Cardiac fibroblast (primary cell): Measurements from ENCODE around the gene PJA2.
"Not testable (repeated sequence)": the region's sequence is repeated elsewhere in the genome, so short reads cannot be mapped to it uniquely, and the experiment has no call there.

Experiments used
- DNase-seq, 2 donors: peaks; one replicate each; pipeline versions ENCODE4 v3.0.0 to v3.0.0-alpha.2; 2010; ENCODE audit warnings: low read depth in 2 of 2
- H3K4me3 ChIP-seq, 2 donors: replicated peaks in 1 of 2; 1 replicate in 1 of 2; 2 replicates in 1 of 2; pipeline ENCODE4 v1.5.1; 2011; ENCODE audit warnings: low read depth in 2 of 2, low read length in 2 of 2, mild to moderate bottlenecking in 2 of 2, moderate library complexity in 1 of 2
- CTCF ChIP-seq: IDR thresholded peaks from one replicate; pipeline ENCODE4 v1.5.1; 2011; ENCODE audit warnings: low read depth, mild to moderate bottlenecking, low read length, inconsistent platforms

Gene PJA2

GRCh38 chr5:109290231-109290630 is 119.5 kb downstream of the PJA2 start:
- no peak for TF ChIP-seq CTCF
- no peak for DNase-seq
- H3K4me3 ChIP-seq, result no peak overlapping the region

- DNase-seq, H3K4me3 ChIP-seq: not testable (repeated sequence)
Observed at GRCh38 chr5:109286628-109287027, 123.1 kb downstream of the PJA2 start.
